ENCODE data around the gene FDX2. TPM values are rescaled to one million over a fixed set of nuclear protein-coding genes. Genes with fewer than 3 reads are reported as not detected.
A peak's percentile ranks its signal among the peaks of the same experiment; 100 is the strongest.

FDX2 gene
- total RNA-seq, 4 donors from 2014 or later, result 22.8 to 44.8 (median 33.3) TPM

DNA sequence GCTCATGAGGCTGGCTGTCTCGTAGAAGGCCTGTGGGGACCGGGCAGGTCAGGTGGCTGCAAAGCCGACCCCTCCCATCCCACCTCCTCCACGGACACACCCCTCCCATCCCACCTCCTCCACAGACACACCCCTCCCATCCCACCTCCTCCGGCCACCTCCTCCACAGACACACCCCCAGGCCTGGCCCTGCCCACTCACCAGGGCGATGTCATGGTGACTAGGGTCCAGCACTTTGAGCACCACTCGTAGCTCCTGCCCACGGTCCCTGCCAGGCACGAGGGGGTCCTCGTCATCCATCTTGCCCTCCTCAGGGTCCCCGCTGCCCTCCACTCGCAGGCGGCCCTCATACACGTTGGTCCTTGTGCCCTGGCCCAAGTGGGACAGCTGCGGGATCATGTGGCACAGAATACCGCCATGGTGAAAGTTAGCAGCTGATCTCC is 45.8 kb upstream of the FDX2 start:
- peaks cover 31 to 39% of the 10 kb centered on the region in 2 donors for H3K36me3 ChIP-seq
- H3K27me3 ChIP-seq, result no peaks in the 10 kb centered on the region
- 78 to 89% methylated on average over 7 to 16 of the region's 16 CpGs for WGBS, 2 donors
- DNase-seq, result no peak
- H3K9me3 ChIP-seq, result no peaks in the 10 kb centered on the region
- H3K27ac ChIP-seq, result no peak overlapping the region
- no peaks in the 10 kb centered on the region for H3K4me1 ChIP-seq
- no peak overlapping the region for H3K4me3 ChIP-seq (replicated peaks in 1 of 3)
- intact Hi-C loops (cut with DNase I), result no loop called here
- TF ChIP-seq, protein P1, sequence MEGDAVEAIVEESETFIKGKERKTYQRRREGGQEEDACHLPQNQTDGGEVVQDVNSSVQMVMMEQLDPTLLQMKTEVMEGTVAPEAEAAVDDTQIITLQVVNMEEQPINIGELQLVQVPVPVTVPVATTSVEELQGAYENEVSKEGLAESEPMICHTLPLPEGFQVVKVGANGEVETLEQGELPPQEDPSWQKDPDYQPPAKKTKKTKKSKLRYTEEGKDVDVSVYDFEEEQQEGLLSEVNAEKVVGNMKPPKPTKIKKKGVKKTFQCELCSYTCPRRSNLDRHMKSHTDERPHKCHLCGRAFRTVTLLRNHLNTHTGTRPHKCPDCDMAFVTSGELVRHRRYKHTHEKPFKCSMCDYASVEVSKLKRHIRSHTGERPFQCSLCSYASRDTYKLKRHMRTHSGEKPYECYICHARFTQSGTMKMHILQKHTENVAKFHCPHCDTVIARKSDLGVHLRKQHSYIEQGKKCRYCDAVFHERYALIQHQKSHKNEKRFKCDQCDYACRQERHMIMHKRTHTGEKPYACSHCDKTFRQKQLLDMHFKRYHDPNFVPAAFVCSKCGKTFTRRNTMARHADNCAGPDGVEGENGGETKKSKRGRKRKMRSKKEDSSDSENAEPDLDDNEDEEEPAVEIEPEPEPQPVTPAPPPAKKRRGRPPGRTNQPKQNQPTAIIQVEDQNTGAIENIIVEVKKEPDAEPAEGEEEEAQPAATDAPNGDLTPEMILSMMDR (IDR thresholded peaks at IDR 0.05), result no peak
- TF ChIP-seq POLR2A (IDR thresholded peaks at IDR 0.05), result no peak

- H3K27me3 ChIP-seq, result no peaks in the 10 kb centered on the region
These were observed 40.6 kb upstream of the FDX2 start for GRCh38 chr19:10356431-10356830.

DNA sequence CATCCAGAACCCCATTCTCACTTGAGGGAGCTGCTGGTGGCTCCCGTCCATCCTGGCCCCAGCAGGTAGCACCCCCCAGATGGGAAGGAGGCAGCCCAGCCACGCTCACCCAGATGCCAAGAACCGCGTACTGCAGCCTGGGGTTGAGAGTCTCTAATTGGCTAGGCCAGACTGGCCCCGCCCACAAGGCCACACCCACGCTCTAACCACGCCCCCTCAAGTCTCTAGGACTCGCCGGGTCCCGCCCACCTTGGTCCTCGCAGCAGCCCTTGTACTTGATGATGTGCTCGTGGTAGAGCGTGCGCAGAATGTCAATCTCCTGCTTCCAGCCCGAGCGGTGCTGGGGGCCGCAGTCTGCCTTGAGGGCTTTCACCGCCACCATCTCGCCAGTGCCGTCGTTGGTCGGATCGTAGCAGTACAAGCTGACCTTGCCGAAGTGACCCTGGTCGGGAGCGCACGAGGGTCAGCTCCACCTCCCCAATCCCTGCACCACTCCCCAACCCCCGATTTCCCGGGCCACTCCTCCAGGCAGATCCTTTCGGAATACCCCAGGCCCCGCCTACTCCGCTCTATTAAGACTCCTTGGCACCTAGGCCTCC is 38.1 kb upstream of the FDX2 start:
- peaks cover 10 to 12% of the 10 kb centered on the region in 2 donors for H3K4me1 ChIP-seq
- peaks cover 4 to 12% of the 10 kb centered on the region in 2 donors for H3K36me3 ChIP-seq
- intact Hi-C loops (cut with DNase I), result no loop called here
- peak overlapping the region in 2 of 3 donors; percentile 54 to 82 for H3K27ac ChIP-seq
- H3K9me3 ChIP-seq, result no peaks in the 10 kb centered on the region
- TF ChIP-seq POLR2A (IDR thresholded peaks at IDR 0.05), result no peak
- TF ChIP-seq, protein P1 (IDR thresholded peaks at IDR 0.05), result no peak
- WGBS, 2 donors, result 77 to 86% methylated on average over 16 to 25 of the region's 32 CpGs
- DNase-seq, result peak; percentile 46 to 53
- no peak overlapping the region for H3K4me3 ChIP-seq (replicated peaks in 1 of 3)
- H3K27me3 ChIP-seq, result no peaks in the 10 kb centered on the region

More at GRCh38 chr19:10356431-10356830, 40.6 kb upstream of the FDX2 start:
- WGBS, 2 donors, result 97 to 100% methylated on average over 3 to 10 of the region's 12 CpGs
- TF ChIP-seq POLR2A (IDR thresholded peaks at IDR 0.05), result no peak
- TF ChIP-seq, protein P1 (IDR thresholded peaks at IDR 0.05), result no peak
- intact Hi-C loops (cut with DNase I), result no loop called here
- no peaks in the 10 kb centered on the region for H3K9me3 ChIP-seq
- H3K27ac ChIP-seq, result no peak overlapping the region
- H3K4me1 ChIP-seq, result peaks cover 5 to 6% of the 10 kb centered on the region in 2 donors
- DNase-seq, result no peak
- peaks cover 4 to 12% of the 10 kb centered on the region in 2 donors for H3K36me3 ChIP-seq
- no peak overlapping the region for H3K4me3 ChIP-seq (replicated peaks in 1 of 3)

DNA sequence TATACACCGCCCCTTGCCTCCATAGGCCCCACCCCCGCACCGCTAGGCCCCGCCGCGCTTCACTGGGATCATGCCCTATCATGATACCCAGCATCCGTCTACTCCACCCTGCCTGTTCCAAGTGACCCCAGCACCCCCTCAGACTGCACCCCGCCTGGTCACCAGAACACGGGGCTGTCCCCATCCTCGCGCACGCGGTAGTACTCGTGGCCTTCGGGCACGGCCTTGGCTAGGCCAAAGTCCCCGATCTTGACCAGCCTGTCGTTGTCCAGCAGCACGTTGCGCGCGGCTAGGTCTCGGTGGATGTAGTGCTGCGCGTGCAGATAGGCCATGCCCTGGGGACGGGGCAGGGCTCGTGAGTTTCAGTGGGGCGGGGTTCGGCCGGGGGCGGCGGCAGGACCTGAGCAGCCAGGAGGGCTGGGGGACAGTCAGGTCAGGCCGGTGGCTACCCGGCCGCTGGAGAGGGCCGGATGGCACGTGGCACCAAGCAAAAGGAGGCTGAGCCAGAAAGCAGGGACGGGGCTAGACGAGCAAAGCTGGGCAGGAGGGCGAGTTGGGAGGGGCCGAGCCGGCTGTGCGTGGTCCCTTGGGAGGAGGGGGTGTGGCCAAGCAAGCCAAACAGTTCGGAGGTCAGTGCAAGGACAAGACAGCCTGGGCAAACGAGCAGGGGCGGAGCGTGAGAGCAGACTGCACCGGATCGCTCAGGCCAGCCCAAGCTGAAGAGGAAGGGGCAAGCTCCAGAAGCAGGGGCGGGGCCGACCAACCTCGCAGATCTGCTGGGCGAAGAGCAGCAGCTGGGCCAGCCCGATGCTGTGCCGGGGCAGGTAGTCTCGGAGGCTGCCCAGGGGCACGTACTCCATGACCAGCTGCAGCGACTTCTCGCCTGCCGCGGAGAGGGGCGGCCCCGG is 37.2 kb upstream of the FDX2 start:
- 53 to 63% methylated on average over 41 to 42 of the region's 63 CpGs for WGBS, 2 donors
- TF ChIP-seq, protein P1 (IDR thresholded peaks at IDR 0.05), result no peak
- peak in 1 of 2 donors; percentile 59 for TF ChIP-seq POLR2A (IDR thresholded peaks at IDR 0.05)
- Histone ChIP-seq H3K27me3 (no peaks in the 10 kb centered on the region), H3K36me3 (peaks cover 4 to 12% of the 10 kb centered on the region in 2 donors), H3K4me3 (replicated peaks in 1 of 3) (no peak overlapping the region), H3K27ac (peak overlapping the region; percentile 24 to 82 (median 73)), H3K9me3 (no peaks in the 10 kb centered on the region), H3K4me1 (peaks cover 10 to 12% of the 10 kb centered on the region in 2 donors)
- intact Hi-C loops (cut with DNase I), result no loop called here
- peak; percentile 93 to 94 for DNase-seq

Data from thyroid gland (tissue), 4 donors.